ENCODE measurements around the gene CDY2B.
"Not testable (repeated sequence)": the region's sequence is repeated elsewhere in the genome, so short reads cannot be mapped to it uniquely, and the experiment has no call there.

The CDY2B gene

DNA sequence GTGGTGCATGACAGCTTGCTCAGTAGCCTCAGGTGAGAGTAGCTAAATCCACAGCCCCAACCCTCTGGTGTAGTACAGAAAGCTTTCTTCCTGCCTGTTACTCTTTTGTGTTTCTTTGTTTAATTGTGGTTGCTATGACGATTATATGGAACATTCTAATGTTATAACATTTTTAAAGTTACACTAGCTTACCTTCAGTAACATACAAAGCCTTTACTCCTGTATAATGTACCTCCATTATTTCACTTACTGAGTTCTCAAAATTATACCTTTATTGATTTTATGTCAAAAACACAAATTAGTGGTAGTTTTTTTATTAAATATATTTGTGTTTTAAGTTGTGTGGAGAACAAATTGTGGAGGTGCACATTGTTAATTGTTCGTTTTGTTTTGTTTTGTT is at the start of gene CDY2B:
Gene CDY2B (minus strand): TSS at position 101 of the 400 bp plus-strand sequence. CDS start 328 bp downstream, outside the sequence.
- DNase-seq: not testable (repeated sequence)

DNA sequence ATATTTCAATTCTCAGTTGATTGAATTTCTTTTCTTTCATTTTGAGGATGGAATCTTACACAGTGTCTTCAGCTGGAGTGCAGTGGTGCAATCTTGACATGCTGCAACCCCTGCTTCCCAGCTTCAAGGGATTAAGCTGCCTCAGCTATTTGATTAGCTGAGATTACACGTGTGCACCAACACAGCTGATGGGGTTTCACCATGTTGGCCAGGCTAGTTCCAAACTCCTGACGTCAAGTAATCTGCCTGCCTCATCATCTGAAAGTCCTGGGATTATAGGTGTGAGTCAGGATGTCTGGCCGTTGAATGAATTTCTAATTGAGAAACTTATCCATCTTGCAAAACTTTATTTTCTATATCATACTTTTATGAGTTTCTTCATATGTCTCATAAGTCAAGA is 28.0 kb upstream of the CDY2B start:
- not testable (repeated sequence) for DNase-seq

DNA sequence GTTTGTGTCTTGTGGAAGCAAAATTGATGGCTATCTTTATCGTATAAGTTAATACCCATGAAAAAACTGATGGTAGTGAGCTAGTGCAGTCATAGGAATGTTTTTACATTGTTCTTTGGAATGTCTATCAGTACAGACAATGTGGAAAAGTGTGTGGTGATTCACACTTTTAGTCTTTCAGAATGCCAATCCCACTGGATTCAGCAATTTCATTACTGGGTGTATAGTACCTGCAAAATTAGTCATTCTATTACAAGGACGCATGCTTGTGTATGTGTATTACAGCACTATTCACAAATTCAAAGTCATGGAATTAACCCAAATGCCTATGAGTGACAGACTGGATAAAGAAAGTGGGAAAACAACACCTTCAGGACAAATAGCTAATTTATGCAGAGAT is 27.3 kb upstream of the CDY2B start:
- not testable (repeated sequence) for DNase-seq

DNA sequence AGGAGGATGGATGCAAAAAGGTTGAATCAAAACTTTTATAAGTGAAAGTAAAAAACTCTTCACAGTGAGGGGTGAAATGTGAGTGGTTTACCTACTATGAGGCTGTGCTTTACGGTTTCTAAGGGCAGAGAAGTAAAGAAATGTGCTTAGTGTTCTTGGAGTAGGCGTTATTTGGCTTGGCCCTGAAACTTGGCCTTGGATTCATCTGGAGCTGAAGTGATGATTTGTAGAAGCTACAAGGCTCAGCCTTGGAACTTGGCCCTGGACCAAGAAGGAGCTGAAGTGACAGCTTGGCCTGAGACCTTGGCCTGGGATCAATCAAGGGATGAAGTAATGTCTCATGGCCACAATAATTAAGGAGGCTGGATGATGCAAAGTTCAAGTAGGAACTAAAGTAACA is 1.7 kb upstream of the CDY2B start:
- not testable (repeated sequence) for DNase-seq

DNA sequence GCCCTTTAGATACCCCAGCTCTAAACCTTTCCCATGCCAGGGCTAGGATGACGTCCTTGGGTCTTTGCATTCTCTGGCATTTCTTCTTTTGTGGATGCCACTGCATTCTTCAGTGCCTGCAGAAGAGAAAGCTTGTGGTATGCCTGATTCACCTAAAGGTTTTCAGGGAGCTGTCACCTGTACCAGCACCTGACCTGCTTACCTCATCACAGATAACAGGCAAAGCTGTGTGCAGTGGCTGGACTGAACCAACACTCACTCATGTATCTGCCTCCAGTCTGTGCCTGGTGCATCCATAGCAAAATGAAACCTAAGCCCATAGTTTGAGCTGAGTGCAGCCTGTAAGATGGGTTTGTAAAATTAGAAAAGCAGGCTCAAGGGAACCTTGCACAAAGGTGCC is 3.3 kb downstream of the CDY2B start:
- not testable (repeated sequence) for DNase-seq

DNA sequence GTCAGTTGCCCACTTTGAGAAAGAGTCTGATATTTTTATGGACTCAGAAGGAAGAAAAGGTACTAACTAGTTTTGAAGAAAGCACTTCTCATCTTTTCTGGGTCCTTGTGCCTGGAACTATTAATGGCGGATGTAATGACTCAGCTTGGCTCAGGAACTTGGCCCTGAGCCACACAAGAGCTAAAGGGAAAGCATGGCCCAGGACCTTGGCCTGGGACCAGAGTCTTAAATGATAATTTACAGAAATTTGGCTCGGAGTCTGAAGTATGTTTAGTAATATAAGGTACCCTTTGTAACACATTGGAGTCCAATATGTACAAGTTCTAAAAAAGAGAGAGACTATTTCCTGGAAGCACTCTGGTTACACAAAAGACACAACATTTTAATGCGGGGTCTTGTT is 4.6 kb downstream of the CDY2B start:
- DNase-seq: not testable (repeated sequence)

DNA sequence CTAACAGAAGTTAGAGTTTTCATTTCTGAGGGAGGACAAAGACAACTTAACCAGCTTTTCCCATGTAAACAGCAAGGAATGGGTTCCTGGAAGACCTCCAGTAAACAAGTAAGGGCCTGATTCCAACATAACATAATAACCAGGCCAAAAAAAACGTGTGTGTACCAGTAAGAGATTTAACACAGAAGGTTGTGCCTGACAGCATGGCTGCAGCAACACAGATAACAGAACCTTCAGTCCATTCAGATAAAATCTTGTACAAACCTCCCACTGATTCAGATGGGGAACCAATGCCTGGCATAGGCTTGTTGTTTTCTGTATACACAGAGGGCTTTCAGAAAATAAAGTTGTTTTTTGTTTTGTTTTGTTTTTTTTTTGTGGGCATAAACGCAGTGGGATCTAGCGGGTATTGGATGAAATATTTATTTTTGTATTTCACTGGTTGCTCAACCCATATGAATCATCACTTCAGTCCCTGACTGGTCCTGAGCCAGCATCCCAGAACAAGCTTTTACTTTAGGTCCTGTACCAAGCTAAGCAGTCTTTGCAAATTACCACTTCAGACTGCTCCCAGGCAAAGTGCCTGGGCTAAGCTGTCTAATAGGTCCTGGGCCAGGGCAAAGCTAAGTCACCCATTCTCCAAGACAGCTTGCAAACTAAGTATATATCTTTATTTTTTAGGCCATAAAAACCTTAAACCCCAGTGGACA is 8.7 kb downstream of the CDY2B start:
- not testable (repeated sequence) for DNase-seq

GRCh38 chrY:17870737-17871136 is 9.3 kb downstream of the CDY2B start:
- DNase-seq: not testable (repeated sequence)

GRCh38 chrY:17867850-17868249 is 12.2 kb downstream of the CDY2B start:
- DNase-seq: not testable (repeated sequence)

GRCh38 chrY:17860634-17861033 is 19.4 kb downstream of the CDY2B start:
- not testable (repeated sequence) for DNase-seq

DNA sequence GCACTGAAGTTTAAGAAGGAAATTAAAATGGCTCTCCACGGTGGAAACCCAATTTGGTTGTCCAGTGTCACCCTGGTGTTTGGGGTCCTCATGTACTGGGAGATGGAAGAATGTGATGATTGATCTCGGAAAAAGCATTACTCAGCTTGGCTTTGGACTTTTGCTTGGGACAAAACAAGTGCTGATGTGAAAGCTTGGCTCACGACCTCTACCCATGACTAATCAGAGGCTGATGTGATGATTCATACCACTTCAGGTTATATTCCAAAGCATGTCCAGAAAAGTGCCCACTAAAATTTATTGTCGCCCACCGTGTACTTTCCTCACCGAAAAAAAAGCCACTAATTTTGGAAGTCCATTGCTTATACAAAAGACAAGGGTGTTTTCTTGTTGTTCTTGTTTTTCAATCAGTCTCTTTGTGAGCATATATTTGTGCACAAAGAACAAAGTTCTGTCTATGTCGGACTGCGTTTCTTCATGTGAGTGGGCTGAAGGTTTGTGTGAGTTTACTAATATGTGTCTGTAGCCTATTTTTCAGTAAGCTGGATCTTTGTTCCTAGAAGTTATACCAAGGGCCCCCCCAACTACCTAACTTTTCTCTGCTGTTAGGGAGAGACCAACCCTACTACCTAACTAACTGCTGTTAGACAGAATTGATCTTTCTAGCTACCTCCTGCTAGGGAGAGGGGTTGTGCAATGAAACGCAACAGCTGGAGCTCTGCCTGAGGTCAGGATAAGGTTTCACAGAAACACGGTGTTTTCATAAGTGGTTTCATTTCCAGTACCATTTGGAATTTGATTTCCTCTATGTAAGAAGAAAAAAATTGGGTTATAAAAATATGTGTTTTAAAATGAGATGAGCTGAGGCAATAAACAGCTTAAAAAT is 22.8 kb downstream of the CDY2B start:
- not testable (repeated sequence) for DNase-seq

DNA sequence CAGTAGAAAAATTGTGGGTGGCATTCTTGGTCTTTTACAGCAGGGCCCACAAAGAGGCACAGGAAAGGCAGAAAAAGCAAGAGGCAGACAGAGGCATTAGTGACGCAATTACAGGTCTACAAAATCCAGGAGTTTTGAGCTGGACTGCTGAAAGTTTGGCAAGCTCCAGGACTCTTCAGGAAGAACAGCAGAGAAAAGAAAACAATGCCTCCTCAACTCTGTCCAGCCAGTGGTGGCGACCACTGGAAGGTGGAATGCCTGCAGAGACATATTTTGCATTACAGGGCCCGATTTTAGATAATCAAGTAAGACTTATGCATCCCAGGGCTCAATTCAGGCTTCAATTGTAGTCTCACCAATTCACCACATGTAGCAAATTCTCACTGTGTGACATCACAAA is 23.5 kb downstream of the CDY2B start:
- DNase-seq: not testable (repeated sequence)

GRCh38 chrY:17849131-17849530 is 30.9 kb downstream of the CDY2B start:
- DNase-seq: not testable (repeated sequence)

GRCh38 chrY:17832149-17832548 is 47.9 kb downstream of the CDY2B start:
- DNase-seq: not testable (repeated sequence)

Measured in CD4-positive, alpha-beta T cell treated with Interleukin-17A for 1 hour (primary cell).